ENCODE results near the gene SLC16A8.

Gene SLC16A8

GRCh38 chr22:38070250-38070921 is 13.6 kb downstream of the SLC16A8 start:
- DNase-seq, result no peak

GRCh38 chr22:38069372-38070249 is 14.4 kb downstream of the SLC16A8 start:
- DNase-seq, result no peak

GRCh38 chr22:38068641-38069371 is 15.2 kb downstream of the SLC16A8 start:
- no peak for DNase-seq

GRCh38 chr22:38067761-38068360 is 16.1 kb downstream of the SLC16A8 start:
- DNase-seq, result no peak

- no peak for DNase-seq
Observed at GRCh38 chr22:38067028-38067415, 17.0 kb downstream of the SLC16A8 start.

GRCh38 chr22:38066381-38067027 is 17.5 kb downstream of the SLC16A8 start:
- no peak for DNase-seq

- DNase-seq, result no peak
Observed at GRCh38 chr22:38065539-38065938, 18.4 kb downstream of the SLC16A8 start.

- DNase-seq, result no peak
Observed at GRCh38 chr22:38062791-38063190, 21.2 kb downstream of the SLC16A8 start.

GRCh38 chr22:38056969-38057891 is 26.8 kb downstream of the SLC16A8 start, which contains the start of gene PICK1:
Gene PICK1, plus strand, starts transcription at chr22:38057404. Its CDS starts 406 bp downstream, at chr22:38057810.
- DNase-seq, result peak; percentile 76

GRCh38 chr22:38051900-38052862 is 31.8 kb downstream of the SLC16A8 start:
- peak; percentile 81 for DNase-seq

GRCh38 chr22:38051261-38051660 is 32.7 kb downstream of the SLC16A8 start:
- DNase-seq, result no peak

- DNase-seq, result no peak
Observed at GRCh38 chr22:38050720-38051119, 33.3 kb downstream of the SLC16A8 start.

- DNase-seq, result no peak
Observed at GRCh38 chr22:38049812-38050619, 34.0 kb downstream of the SLC16A8 start.

- no peak for DNase-seq
Observed at GRCh38 chr22:38046070-38046748, 37.8 kb downstream of the SLC16A8 start.

GRCh38 chr22:38043151-38044039 is 40.6 kb downstream of the SLC16A8 start:
- DNase-seq, result no peak

- no peak for DNase-seq
Observed at GRCh38 chr22:38042488-38042790, 41.5 kb downstream of the SLC16A8 start.

- DNase-seq, result no peak
Observed at GRCh38 chr22:38041760-38042487, 42.1 kb downstream of the SLC16A8 start.

All from activated CD8-positive, alpha-beta memory T cell treated with anti-CD3 and anti-CD28 coated beads, Interleukin-2, amount 50 U/mL, for 4 hours (primary cell).